Measurements from ENCODE around the gene OR10G4. TPM values are rescaled to one million over a fixed set of nuclear protein-coding genes. Genes with fewer than 3 reads are reported as not detected.

The OR10G4 gene
- total RNA-seq: not detected in 2 replicates

GRCh38 chr11:124012697-124013096 lies at the start of gene OR10G4:
OR10G4 (plus strand) TSS chr11:124012997; CDS start chr11:124015575, 2,578 bp downstream.

GRCh38 chr11:123977731-123978347 lies 35.0 kb upstream of the OR10G4 start, which contains the start of gene OR10S1:
OR10S1 (minus strand) TSS chr11:123977781; CDS start chr11:123977664, 117 bp downstream.

GRCh38 chr11:123995119-123995518 lies 17.7 kb upstream of the OR10G4 start, which contains the start of gene OR10G6:
OR10G6 (minus strand) TSS chr11:123995161; CDS start chr11:123995161, 0 bp downstream.

GRCh38 chr11:124026498-124026897 lies 13.7 kb downstream of the OR10G4 start, which contains the start of gene OR10G8:
OR10G8 (plus strand) TSS chr11:124026798; CDS start chr11:124029623, 2,825 bp downstream.

GRCh38 chr11:124041254-124041653 lies 28.5 kb downstream of the OR10G4 start, which contains the start of gene OR10G7:
OR10G7 (minus strand) TSS chr11:124041325; CDS start chr11:124039001, 2,324 bp downstream.

Other genes starting within 250 kb of the OR10G4 start
- not detected in 2 replicates for gene OR6M1, start 206.6 kb upstream of the OR10G4 start, total RNA-seq
- gene TMEM225, start 127.3 kb upstream of the OR10G4 start, total RNA-seq: not detected in 2 replicates
- not detected in 2 replicates for gene OR8D4, start 110.8 kb upstream of the OR10G4 start, total RNA-seq
- not detected in 2 replicates for gene OR4D5, start 73.4 kb upstream of the OR10G4 start, total RNA-seq
- not detected in 2 replicates for gene OR6T1, start 69.2 kb upstream of the OR10G4 start, total RNA-seq
- not detected in 2 replicates for gene OR10S1, start 35.2 kb upstream of the OR10G4 start, total RNA-seq
- gene OR10G6, start 17.8 kb upstream of the OR10G4 start, total RNA-seq: not detected in 2 replicates
- gene OR10G9, start 10.0 kb downstream of the OR10G4 start, total RNA-seq: not detected in 2 replicates
- not detected in 2 replicates for gene OR10G8, start 13.8 kb downstream of the OR10G4 start, total RNA-seq
- not detected in 2 replicates for gene OR10G7, start 28.3 kb downstream of the OR10G4 start, total RNA-seq
- gene VWA5A, start 102.5 kb downstream of the OR10G4 start, total RNA-seq: 5.7 and 6.6 TPM in 2 replicates
- not detected in 2 replicates for gene OR10D3, start 170.3 kb downstream of the OR10G4 start, total RNA-seq
- gene OR8G1, start 228.1 kb downstream of the OR10G4 start, total RNA-seq: not detected in 2 replicates
- not detected in 2 replicates for gene OR8G5, start 243.4 kb downstream of the OR10G4 start, total RNA-seq